Body of pancreas (tissue), 4 donors: ENCODE results near the gene TMEM271.

ENCODE experiments used
- CTCF ChIP-seq, 7 experiments: fragments of 450-650 bp in 4 of 7; fragments of 200-600 bp in 3 of 7; sonication (generic) in 3 of 7; IDR thresholded peaks; one replicate each; pipeline ENCODE4 v1.5.1; 2016 to 2019; ENCODE audit warnings: antibody characterized with exemption in 7 of 7
- POLR2A ChIP-seq, 3 donors: fragments of 450-650 bp; IDR thresholded peaks; one replicate each; pipeline ENCODE4 v1.6.1; 2016; ENCODE audit warnings: antibody characterized with exemption in 3 of 3, mild to moderate bottlenecking in 2 of 3

GRCh38 chr4:577499-578450 is 1.7 kb upstream of the TMEM271 start:
- no peak for TF ChIP-seq POLR2A (IDR thresholded peaks at IDR 0.05)
- TF ChIP-seq CTCF (IDR thresholded peaks at IDR 0.05) = no peak
